HepG2 (cell line): ENCODE data around the gene PARP16. TPM values are rescaled to one million over a fixed set of nuclear protein-coding genes. Genes with fewer than 3 reads are reported as not detected.

Source experiments
- BCL6 ChIP-seq: IDR thresholded peaks from 2 replicates; pipeline ENCODE4 v1.6.1; 2016; ENCODE audit warnings: missing genetic modification reagents, missing compliant biosample characterization
- MZF1 ChIP-seq: sonication (generic); formaldehyde crosslinking; IDR thresholded peaks from 2 replicates; pipeline ENCODE4 v1.8.1; 2023; ENCODE audit warnings: mild to moderate bottlenecking, missing genetic modification reagents, borderline replicate concordance
- NCOR1 ChIP-seq: fragments of 200-600 bp; sonication (generic); IDR thresholded peaks from 2 replicates; pipeline ENCODE4 v1.7.0; 2017; ENCODE audit warnings: antibody characterized with exemption, low read length, borderline replicate concordance
- SATB2 ChIP-seq: sonication (generic); formaldehyde crosslinking; IDR thresholded peaks from 2 replicates; pipeline ENCODE4 v1.5.0; 2020; ENCODE audit warnings: missing genetic modification reagents
- SIN3A ChIP-seq: IDR thresholded peaks from 2 replicates; pipeline ENCODE4 v1.6.1; 2011; ENCODE audit warnings: low read depth, mild to moderate bottlenecking, control low read depth, low read length, borderline replicate concordance
- SIX1 ChIP-seq: sonication (generic); formaldehyde crosslinking; IDR thresholded peaks from 2 replicates; pipeline ENCODE4 v1.4.0; 2020; ENCODE audit warnings: missing genetic modification reagents, borderline replicate concordance
- STAT6 ChIP-seq: sonication (generic); formaldehyde crosslinking; IDR thresholded peaks from 2 replicates; pipeline ENCODE4 v1.4.0; 2020; ENCODE audit warnings: missing genetic modification reagents, mild to moderate bottlenecking, borderline replicate concordance
- polyA plus RNA-seq, 8 experiments: library from polyadenylated mRNA; depleted of rRNA in 3 of 8; stranded (reverse) in 7 of 8; unstranded in 1 of 8; fragments of >200 nt; fragmentation: Illumina TruSeq in 4 of 8; extraction: Trizol in 4 of 8; gene quantifications; 2 replicates each; pipeline versions ENCODE4 v1.2.1 to v1.2.3, GENCODE V29; 2011 to 2016; ENCODE audit warnings: low read depth in 4 of 8, missing spikeins in 1 of 8, mixed read lengths in 1 of 8; ENCODE audit not compliant: insufficient read depth in 1 of 8
- total RNA-seq, 5 experiments: library from RNA; depleted of rRNA; stranded (reverse); fragments of >200 nt; fragmentation: Illumina TruSeq; extraction: Trizol; gene quantifications; 2 replicates each; pipeline ENCODE4 v1.2.3, GENCODE V29; 2016; ENCODE audit warnings: low read depth in 1 of 5
- TF ChIP-seq, protein P1 (sequence below): sonication (generic); formaldehyde crosslinking; IDR thresholded peaks from 2 replicates; pipeline ENCODE4 v1.4.0; 2020; ENCODE audit warnings: missing genetic modification reagents, borderline replicate concordance
- TF ChIP-seq, protein P2 (sequence below): sonication (generic); formaldehyde crosslinking; IDR thresholded peaks from 2 replicates; pipeline ENCODE4 v1.4.0; 2020; ENCODE audit warnings: low read depth, mild to moderate bottlenecking, missing genetic modification reagents
- TF ChIP-seq, protein P3 (sequence below), 2 experiments: IDR thresholded peaks; 2 replicates each; pipeline ENCODE4 v1.6.1; 2011 to 2012; ENCODE audit warnings: low read length in 2 of 2, borderline replicate concordance in 1 of 2, low read depth in 1 of 2, mild to moderate bottlenecking in 1 of 2, moderate library complexity in 1 of 2
- TF ChIP-seq, protein P4 (sequence below): fragments of 450-650 bp; IDR thresholded peaks from 2 replicates; pipeline ENCODE4 v1.6.1; 2017; ENCODE audit warnings: mild to moderate bottlenecking

Gene PARP16
- total and polyA plus RNA-seq, 2 of the 13 experiments (the other 11 are each of a cell fraction or from before 2014, with no cell fraction given): 6.8 to 7.6 TPM

DNA sequence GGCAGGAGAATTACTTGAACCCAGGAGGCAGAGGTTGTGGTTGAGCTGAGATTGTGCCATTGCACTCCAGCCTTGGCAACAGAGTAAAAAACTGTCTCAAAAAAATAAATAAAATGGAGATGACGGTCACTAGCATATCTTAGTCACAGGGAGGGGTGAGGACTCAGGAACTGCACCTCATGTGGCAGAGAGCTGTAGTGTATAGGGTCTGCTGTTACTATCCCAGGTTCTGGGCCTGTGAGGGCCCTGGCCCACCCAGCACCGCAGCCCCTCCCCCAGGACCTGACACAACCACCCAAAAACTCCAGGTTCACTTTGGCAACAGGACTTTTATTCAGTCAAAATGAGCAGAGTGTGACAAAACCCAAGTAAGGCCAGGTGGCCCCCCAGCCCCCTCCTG, 40.1 kb upstream of the PARP16 start (continued):
- TF ChIP-seq, protein P1, sequence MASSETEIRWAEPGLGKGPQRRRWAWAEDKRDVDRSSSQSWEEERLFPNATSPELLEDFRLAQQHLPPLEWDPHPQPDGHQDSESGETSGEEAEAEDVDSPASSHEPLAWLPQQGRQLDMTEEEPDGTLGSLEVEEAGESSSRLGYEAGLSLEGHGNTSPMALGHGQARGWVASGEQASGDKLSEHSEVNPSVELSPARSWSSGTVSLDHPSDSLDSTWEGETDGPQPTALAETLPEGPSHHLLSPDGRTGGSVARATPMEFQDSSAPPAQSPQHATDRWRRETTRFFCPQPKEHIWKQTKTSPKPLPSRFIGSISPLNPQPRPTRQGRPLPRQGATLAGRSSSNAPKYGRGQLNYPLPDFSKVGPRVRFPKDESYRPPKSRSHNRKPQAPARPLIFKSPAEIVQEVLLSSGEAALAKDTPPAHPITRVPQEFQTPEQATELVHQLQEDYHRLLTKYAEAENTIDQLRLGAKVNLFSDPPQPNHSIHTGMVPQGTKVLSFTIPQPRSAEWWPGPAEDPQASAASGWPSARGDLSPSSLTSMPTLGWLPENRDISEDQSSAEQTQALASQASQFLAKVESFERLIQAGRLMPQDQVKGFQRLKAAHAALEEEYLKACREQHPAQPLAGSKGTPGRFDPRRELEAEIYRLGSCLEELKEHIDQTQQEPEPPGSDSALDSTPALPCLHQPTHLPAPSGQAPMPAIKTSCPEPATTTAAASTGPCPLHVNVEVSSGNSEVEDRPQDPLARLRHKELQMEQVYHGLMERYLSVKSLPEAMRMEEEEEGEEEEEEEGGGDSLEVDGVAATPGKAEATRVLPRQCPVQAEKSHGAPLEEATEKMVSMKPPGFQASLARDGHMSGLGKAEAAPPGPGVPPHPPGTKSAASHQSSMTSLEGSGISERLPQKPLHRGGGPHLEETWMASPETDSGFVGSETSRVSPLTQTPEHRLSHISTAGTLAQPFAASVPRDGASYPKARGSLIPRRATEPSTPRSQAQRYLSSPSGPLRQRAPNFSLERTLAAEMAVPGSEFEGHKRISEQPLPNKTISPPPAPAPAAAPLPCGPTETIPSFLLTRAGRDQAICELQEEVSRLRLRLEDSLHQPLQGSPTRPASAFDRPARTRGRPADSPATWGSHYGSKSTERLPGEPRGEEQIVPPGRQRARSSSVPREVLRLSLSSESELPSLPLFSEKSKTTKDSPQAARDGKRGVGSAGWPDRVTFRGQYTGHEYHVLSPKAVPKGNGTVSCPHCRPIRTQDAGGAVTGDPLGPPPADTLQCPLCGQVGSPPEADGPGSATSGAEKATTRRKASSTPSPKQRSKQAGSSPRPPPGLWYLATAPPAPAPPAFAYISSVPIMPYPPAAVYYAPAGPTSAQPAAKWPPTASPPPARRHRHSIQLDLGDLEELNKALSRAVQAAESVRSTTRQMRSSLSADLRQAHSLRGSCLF (CRISPR knock-in tag): no peak
- TF ChIP-seq NCOR1 (no peak), STAT6 (CRISPR knock-in tag) (no peak), SATB2 (no peak), BCL6 (CRISPR knock-in tag) (no peak), SIX1 (no peak), SIN3A (no peak), MZF1 (CRISPR knock-in tag) (no peak)
- TF ChIP-seq, protein P2, sequence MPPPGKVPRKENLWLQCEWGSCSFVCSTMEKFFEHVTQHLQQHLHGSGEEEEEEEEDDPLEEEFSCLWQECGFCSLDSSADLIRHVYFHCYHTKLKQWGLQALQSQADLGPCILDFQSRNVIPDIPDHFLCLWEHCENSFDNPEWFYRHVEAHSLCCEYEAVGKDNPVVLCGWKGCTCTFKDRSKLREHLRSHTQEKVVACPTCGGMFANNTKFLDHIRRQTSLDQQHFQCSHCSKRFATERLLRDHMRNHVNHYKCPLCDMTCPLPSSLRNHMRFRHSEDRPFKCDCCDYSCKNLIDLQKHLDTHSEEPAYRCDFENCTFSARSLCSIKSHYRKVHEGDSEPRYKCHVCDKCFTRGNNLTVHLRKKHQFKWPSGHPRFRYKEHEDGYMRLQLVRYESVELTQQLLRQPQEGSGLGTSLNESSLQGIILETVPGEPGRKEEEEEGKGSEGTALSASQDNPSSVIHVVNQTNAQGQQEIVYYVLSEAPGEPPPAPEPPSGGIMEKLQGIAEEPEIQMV (CRISPR knock-in tag): no peak
- TF ChIP-seq, protein P3, sequence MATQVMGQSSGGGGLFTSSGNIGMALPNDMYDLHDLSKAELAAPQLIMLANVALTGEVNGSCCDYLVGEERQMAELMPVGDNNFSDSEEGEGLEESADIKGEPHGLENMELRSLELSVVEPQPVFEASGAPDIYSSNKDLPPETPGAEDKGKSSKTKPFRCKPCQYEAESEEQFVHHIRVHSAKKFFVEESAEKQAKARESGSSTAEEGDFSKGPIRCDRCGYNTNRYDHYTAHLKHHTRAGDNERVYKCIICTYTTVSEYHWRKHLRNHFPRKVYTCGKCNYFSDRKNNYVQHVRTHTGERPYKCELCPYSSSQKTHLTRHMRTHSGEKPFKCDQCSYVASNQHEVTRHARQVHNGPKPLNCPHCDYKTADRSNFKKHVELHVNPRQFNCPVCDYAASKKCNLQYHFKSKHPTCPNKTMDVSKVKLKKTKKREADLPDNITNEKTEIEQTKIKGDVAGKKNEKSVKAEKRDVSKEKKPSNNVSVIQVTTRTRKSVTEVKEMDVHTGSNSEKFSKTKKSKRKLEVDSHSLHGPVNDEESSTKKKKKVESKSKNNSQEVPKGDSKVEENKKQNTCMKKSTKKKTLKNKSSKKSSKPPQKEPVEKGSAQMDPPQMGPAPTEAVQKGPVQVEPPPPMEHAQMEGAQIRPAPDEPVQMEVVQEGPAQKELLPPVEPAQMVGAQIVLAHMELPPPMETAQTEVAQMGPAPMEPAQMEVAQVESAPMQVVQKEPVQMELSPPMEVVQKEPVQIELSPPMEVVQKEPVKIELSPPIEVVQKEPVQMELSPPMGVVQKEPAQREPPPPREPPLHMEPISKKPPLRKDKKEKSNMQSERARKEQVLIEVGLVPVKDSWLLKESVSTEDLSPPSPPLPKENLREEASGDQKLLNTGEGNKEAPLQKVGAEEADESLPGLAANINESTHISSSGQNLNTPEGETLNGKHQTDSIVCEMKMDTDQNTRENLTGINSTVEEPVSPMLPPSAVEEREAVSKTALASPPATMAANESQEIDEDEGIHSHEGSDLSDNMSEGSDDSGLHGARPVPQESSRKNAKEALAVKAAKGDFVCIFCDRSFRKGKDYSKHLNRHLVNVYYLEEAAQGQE (IDR thresholded peaks at IDR 0.05; ENCODE audit: borderline replicate concordance in 1 of 2, low read depth in 1 of 2, low read length in 2 of 2): no peak
- TF ChIP-seq, protein P4, sequence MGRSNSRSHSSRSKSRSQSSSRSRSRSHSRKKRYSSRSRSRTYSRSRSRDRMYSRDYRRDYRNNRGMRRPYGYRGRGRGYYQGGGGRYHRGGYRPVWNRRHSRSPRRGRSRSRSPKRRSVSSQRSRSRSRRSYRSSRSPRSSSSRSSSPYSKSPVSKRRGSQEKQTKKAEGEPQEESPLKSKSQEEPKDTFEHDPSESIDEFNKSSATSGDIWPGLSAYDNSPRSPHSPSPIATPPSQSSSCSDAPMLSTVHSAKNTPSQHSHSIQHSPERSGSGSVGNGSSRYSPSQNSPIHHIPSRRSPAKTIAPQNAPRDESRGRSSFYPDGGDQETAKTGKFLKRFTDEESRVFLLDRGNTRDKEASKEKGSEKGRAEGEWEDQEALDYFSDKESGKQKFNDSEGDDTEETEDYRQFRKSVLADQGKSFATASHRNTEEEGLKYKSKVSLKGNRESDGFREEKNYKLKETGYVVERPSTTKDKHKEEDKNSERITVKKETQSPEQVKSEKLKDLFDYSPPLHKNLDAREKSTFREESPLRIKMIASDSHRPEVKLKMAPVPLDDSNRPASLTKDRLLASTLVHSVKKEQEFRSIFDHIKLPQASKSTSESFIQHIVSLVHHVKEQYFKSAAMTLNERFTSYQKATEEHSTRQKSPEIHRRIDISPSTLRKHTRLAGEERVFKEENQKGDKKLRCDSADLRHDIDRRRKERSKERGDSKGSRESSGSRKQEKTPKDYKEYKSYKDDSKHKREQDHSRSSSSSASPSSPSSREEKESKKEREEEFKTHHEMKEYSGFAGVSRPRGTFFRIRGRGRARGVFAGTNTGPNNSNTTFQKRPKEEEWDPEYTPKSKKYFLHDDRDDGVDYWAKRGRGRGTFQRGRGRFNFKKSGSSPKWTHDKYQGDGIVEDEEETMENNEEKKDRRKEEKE: no peak
